ENCODE measurements around the gene ERP44. TPM values are rescaled to one million over a fixed set of nuclear protein-coding genes. Genes with fewer than 3 reads are reported as not detected.
"Not testable (repeated sequence)": the region's sequence is repeated elsewhere in the genome, so short reads cannot be mapped to it uniquely, and the experiment has no call there.

ERP44 gene
- total RNA-seq, 1 donor from 2014 or later: 7.6 TPM

DNA sequence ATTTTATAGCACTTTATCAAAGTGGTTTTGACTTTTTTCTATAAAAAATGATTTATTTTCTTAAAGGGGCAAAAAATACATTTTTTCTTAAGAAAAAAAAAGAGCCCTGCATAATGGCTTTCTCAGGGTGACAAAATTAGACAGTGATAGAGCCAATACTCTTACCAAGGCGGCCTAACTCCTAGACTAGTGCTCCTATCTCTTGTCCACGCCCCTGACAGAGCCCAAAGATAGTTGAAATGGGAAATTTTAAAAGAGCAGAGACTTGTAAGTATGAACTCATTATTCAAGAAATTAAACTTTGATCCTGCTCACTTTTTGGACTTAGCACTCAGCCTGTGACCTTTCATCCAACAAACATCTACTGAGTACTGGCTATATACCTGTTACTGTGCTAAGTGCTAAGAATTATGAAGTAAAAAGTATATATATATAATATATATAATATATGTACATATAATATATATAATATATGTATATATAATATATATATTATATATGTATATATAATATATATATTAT lies 1.4 kb upstream of the ERP44 start:
- DNase-seq (ENCODE audit: low read depth, low spot score): no peak

DNA sequence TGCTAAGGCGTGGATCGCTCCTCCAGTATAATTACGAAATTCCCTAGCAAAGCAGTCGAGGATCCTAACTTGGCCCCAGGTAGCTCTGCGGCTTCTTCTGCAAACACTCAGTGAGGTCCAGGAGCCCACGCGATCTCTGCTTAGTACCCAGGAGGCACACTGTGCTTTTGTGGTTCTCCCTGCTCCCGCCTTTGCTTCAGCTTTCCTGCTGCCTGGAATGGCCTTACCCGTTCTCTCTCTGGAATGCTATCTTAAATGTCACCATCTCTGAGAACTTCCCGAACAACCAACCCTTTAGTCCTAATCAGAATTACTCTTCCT lies 882 bp upstream of the ERP44 start:
- DNase-seq (ENCODE audit: low read depth, low spot score): no peak

DNA sequence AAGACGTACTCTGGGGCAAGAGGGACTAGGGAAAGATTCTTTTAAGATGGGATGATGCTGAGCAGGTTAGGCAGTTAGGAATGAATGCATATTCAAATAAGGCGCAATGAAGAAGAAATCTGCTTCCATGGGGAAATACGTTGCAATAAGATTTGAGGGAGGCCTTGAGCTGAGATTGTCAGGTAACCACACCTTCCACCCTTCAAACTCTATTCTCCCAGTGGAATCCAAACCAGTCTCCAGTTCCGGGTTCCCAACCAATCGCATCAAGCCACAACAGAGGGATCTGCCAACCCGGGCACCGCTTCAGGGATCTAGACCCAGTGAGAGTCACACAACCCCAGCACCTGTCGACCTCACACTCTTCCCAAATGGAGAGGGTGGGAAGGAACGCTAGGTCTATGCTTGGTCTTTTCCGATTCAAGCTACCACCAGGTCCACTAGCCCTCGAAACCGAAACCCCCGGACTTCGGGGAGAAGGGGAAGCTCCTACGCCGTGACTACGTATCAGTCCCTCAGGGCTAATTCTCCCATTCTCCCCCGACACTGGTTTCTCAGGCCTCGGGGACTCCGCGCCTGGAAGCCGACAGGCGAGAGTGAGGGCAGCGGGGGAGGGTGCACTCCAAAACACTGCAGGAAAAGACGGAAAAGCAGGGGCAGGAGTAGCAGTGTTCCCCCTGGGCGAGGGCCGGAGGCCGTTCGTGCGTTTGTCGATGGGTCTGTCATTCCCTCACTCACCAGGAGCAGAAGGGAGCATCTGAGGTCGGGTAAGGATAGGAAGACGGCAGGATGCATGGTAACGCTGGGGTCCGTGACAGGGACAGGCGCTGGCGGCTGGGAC lies 534 bp downstream of the ERP44 start:
- no peak for DNase-seq (ENCODE audit: low read depth, low spot score)

- DNase-seq (ENCODE audit: low read depth, low spot score): no peak
Measured at GRCh38 chr9:100096378-100096916, 2.4 kb downstream of the ERP44 start.

GRCh38 chr9:100094411-100094810 lies 4.4 kb downstream of the ERP44 start:
- DNase-seq (ENCODE audit: low read depth, low spot score): not testable (repeated sequence)

GRCh38 chr9:100092066-100092465 lies 6.7 kb downstream of the ERP44 start:
- no peak for DNase-seq (ENCODE audit: low read depth, low spot score)

GRCh38 chr9:100091650-100092049 lies 7.2 kb downstream of the ERP44 start:
- no peak for DNase-seq (ENCODE audit: low read depth, low spot score)

DNA sequence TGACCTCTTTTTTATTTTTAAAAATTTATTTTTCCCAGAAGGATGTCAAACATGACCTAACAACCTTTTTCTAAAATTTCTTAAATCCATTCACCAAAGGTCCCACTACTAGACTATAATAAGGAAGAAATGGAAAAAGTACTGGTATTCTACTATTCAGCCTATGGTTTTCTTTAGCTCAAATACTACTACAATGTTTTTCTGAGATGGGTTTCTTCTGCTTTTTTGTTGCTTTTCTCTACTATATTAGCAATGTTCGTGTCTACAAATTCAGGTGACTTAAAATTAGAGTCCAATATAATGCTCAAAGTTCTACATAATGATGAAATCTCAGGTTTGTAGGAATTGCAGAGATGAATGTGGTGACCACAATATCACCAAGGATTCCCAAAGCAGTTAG lies 7.9 kb downstream of the ERP44 start:
- no peak for DNase-seq (ENCODE audit: low read depth, low spot score)

DNA sequence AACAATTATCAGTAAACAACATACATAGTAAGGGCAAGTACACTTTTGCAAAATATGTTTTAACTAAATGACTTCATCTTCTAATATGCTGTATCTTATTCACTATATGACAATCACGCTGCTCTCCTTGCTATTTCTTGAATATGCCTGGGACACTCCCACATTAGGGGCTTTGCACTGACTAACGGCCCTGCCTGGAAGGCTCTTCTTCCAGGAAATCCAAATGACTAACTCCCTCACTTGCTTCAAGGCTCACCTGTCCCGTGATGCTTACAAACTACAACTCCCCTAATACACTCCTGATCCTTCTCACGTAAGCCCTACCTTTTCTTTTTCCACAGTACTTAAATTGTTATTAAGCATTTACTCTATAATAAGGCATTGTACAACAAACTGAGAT lies 10.6 kb downstream of the ERP44 start:
- DNase-seq (ENCODE audit: low read depth, low spot score): no peak

GRCh38 chr9:100087218-100087617 lies 11.6 kb downstream of the ERP44 start:
- DNase-seq (ENCODE audit: low read depth, low spot score): peak; percentile 59

DNA sequence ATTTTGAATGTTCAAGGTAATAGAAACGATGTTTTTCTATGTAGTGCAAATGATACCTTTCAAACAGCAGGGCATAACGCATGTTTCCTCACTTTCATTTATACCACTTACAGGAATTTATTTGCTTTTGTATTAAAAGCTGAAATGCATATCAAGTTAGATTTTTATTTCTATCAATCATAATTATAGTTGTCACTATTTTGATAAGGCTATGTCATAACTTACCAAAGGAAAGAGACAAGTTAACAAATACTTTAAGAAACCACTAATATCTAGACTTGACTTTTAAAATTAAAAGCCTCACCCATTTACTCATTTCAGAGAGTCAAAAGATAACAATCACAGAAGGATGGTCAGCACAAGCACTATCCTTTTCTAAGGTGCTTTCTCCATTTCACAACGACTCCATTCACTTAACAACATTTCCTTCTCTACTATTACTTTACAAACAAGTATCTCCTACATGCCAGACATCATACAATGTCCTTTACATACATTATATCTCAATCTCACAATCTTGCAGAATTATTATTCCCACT lies 12.6 kb downstream of the ERP44 start:
- DNase-seq (ENCODE audit: low read depth, low spot score): no peak

GRCh38 chr9:100084734-100085133 lies 14.1 kb downstream of the ERP44 start:
- DNase-seq (ENCODE audit: low read depth, low spot score): no peak

GRCh38 chr9:100084128-100084453 lies 14.7 kb downstream of the ERP44 start:
- DNase-seq (ENCODE audit: low read depth, low spot score): no peak

DNA sequence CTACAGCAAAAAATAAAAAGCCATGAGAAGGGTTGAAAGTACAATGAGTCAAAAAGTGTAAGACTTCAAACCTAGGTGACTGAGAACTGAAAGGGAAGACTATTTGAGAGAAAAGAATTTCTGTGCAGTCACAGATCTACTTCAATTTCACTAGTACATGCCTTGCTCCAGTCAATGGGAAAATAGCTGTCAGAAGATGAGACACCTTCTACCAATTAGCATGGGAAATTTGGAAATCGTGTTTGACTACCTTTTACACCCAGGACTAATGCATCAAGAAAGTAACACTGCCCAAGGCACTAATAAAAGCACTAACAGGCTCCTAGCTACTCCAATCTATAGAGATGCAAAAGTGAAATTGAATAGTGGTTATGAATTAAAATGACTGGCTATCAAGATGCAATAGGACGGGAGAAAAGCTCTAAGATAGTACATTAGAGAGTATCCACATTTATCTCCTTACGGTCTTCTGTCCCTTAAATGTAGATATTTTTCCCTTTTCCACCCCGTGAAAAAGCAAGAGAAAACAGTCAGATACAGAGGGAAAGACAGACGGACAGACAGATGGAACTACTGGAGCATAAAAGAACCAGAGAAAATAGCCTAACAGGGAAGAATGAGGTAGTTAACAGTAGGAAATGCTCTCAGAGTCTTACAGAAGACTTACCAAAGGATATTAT lies 15.2 kb downstream of the ERP44 start:
- no peak for DNase-seq (ENCODE audit: low read depth, low spot score)

GRCh38 chr9:100082782-100083181 lies 16.0 kb downstream of the ERP44 start:
- DNase-seq (ENCODE audit: low read depth, low spot score): no peak

DNA sequence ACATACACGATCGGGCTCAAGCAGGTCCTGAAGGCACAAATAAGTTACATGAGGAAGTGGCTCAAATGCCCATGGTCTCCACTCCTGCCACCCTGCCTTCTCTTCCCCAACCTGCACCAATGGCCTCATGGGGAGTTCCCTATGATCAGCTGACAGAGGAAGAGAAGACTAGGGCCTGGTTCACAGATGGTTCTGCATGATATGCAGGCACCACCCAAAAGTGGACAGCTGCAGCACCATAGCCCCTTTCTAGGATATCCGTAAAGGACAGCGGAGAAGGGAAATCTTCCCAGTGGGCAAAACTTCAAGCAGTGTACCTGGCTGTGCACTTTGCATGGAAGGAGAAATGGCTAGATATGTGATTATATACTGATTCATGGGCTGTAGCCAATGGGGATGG lies 22.5 kb downstream of the ERP44 start:
- DNase-seq (ENCODE audit: low read depth, low spot score): not testable (repeated sequence)

DNA sequence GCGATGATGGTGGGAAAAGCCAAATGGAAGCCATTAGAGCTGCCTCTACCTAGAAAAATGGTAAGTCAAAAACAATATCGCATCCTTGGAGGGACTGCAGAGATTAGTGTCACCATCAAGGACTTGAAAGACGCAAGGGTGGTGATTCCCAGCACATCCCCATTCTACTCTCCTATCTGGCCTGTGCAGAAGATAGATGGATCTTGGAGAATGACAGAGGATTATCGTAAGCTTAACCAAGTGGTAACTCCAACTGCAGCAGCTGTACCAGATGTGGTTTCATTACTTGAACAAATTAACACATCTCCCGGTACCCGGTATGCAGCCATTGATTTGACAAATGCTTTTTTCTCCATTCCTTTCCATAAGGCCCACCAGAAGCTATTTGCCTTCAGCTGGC lies 23.8 kb downstream of the ERP44 start:
- no peak for DNase-seq (ENCODE audit: low read depth, low spot score)

GRCh38 chr9:100074093-100074492 lies 24.7 kb downstream of the ERP44 start:
- no peak for DNase-seq (ENCODE audit: low read depth, low spot score)

- no peak for DNase-seq (ENCODE audit: low read depth, low spot score)
Measured at GRCh38 chr9:100072805-100073204, 26.0 kb downstream of the ERP44 start.

DNA sequence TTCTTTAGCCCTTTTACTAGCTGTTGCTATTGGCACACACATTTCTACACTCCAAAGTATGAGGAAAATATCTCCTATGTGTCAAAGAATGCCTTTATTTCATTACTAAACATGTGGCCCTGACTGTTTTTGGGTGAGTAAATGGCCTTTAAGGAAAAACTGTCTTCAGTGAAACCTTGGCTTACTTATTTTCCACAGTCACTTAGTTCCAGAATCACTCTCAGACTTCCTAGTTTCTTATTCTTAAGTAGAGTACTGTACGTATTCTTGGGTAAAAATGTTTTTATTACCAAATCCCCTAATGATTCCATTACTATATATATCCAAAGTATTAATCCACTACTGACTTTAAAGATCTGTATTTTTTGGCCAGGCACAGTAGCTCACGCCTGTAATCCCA lies 27.5 kb downstream of the ERP44 start:
- DNase-seq (ENCODE audit: low read depth, low spot score): no peak

DNA sequence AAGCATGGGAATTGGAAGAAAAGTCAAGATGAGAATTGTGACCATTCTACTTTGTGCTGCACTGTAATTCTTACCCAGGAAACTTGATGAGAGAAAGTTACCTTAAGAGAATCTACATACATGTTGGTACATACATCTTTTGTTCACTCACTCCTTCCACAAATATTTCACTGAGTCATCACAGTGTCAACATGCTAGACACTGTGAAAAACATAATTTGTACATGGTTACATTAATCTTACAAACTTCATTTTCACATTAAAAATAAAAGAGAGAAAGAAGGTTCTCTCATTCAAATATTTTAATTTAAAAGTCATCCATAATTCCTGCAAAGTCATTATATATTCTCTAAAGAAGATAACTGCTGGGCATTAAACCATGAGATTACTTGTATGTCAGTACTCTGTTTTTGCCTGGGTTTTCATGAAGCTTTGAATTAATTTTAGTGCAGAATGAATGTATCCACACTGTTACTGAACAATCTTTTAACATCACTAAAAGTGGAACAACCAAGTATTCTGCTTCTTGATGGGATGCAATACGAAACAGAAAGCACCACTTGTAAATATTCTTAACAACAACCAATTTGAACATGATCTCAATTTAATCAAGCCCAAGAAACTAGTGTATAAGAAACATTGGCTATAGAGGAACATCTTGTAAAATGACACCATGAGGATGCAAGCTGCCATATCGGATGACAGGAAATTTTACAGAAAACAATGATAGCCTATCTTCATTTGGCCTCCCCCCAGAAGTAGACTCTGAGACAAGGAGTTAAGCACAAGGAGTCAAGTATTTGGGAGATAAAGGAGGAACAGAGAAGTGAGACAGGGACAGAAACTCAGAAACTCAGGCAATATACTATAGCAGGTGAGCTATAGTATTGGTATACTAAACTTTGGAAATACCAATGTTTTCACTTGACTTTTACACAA lies 28.4 kb downstream of the ERP44 start:
- DNase-seq (ENCODE audit: low read depth, low spot score): no peak
